ENCODE results near the gene METTL25.

METTL25 gene

DNA sequence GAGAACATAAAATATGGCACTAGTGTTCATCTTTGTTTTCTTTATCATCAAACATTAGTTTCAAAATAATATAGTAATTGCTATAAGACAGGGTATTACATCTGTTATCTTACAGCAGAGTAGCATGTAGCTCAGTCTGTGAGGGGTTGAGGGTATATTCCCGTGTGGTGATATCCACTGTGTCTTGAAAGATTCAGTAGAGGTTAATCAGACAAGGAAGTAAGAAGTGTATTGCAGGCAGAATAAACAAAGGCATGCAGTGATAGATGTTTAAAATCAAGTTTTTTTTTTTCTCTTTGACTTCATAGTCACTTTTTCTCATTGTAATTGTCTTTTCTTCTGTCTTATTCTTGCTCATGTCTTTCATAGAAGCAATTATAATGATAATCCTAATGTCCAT is 48.3 kb downstream of the METTL25 start:
- TF ChIP-seq, protein P1, sequence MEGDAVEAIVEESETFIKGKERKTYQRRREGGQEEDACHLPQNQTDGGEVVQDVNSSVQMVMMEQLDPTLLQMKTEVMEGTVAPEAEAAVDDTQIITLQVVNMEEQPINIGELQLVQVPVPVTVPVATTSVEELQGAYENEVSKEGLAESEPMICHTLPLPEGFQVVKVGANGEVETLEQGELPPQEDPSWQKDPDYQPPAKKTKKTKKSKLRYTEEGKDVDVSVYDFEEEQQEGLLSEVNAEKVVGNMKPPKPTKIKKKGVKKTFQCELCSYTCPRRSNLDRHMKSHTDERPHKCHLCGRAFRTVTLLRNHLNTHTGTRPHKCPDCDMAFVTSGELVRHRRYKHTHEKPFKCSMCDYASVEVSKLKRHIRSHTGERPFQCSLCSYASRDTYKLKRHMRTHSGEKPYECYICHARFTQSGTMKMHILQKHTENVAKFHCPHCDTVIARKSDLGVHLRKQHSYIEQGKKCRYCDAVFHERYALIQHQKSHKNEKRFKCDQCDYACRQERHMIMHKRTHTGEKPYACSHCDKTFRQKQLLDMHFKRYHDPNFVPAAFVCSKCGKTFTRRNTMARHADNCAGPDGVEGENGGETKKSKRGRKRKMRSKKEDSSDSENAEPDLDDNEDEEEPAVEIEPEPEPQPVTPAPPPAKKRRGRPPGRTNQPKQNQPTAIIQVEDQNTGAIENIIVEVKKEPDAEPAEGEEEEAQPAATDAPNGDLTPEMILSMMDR (IDR thresholded peaks at IDR 0.05; ENCODE audit: insufficient read depth, missing control alignments) = no peak
- no peak for DNase-seq (ENCODE audit: insufficient read length, low spot score)
- peak; percentile 6 for FAIRE-seq

DNA sequence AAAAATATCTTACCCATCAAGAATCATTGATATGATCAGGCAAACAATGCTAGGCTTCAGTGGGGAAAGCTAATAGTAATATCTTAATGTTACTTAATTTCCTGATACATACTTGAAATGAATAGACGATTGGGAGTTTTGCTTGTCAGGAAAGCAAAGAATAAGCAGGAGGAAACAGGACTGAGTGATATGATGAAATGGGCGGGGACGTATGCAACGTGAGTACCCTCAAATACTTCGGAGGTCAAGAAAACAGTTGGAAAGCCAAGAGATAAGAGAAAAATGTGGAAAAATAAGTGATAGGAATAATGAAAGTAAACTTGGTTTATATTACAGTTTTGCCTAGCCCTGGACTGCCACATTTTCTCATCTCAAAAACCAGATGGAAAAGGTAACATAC is 49.2 kb downstream of the METTL25 start:
- TF ChIP-seq, protein P1 (IDR thresholded peaks at IDR 0.05; ENCODE audit: insufficient read depth, missing control alignments) = no peak
- FAIRE-seq = no peak
- DNase-seq (ENCODE audit: insufficient read length, low spot score) = no peak

DNA sequence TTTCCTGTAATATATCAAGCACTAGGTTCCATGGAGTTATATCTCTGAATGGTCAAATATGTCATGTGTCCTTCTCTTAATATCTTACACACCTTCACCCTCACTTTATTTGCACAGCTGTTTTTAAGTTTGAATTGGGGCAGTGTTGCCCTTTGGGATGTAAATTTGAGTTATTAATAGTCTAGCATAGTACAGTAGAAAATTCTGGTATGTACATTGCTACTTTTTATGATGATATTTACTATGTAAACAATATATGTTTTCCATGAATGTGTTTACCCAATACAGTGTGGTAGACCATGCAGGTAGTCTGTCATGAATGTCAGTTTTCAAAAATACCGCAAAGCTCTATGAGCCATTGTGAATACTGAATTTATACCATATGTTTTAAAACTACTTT is 50.5 kb downstream of the METTL25 start:
- TF ChIP-seq, protein P1 (IDR thresholded peaks at IDR 0.05; ENCODE audit: insufficient read depth, missing control alignments) = no peak
- DNase-seq (ENCODE audit: insufficient read length, low spot score) (no peak), FAIRE-seq (no peak)

DNA sequence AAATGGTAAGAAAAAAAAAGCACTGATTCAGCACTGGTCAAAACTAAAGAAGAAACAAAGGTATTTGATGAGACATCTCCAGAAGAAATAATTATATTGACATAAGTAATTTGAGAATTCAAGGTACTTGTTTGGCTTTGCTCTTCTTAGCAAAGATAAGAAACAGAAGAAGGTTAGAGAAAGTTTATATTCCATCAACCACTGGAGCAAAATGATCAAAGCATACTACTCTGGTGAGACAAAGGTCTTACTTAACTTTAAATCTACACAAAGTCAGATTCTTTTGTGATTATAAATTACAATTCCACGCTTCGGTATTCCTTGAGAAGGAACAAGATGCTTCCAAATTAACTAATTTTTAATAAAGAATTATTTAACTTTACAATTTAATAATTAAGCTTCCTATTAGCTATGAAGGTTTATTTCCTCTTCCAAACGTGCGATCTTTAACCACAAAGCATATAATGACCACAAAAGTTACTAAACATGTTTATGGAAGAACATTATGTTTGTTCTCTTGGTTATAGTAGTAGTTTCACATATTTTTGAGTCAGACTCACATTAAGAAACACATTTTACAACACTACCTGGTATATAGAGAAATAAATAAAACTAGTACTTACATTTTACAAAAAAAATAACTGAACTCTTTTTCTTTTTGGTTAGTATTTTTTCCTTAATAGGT is 53.4 kb downstream of the METTL25 start:
- DNase-seq (ENCODE audit: insufficient read length, low spot score) (no peak), FAIRE-seq (no peak)
- TF ChIP-seq, protein P1 (IDR thresholded peaks at IDR 0.05; ENCODE audit: insufficient read depth, missing control alignments) = no peak

DNA sequence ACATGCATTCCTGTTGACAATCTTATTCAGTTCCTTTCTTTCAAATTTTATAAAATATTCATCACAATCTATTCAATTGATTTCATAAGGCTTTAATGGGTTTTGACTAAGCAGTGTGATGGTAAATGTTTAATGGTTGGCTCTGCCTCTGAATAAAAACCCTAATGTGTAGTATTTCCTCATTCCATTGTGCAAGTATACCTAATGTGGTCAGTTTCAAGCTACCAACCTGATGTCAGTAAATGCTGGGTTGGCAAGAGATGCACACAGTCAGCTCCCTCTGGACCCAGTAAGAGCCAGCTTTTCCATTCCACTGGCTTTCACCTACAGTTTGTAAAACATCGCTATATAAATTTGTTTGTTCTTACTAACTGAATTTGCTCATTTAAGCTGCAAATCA is 53.9 kb downstream of the METTL25 start:
- TF ChIP-seq, protein P1 (IDR thresholded peaks at IDR 0.05; ENCODE audit: insufficient read depth, missing control alignments) = no peak
- DNase-seq (ENCODE audit: insufficient read length, low spot score) (no peak), FAIRE-seq (no peak)

DNA sequence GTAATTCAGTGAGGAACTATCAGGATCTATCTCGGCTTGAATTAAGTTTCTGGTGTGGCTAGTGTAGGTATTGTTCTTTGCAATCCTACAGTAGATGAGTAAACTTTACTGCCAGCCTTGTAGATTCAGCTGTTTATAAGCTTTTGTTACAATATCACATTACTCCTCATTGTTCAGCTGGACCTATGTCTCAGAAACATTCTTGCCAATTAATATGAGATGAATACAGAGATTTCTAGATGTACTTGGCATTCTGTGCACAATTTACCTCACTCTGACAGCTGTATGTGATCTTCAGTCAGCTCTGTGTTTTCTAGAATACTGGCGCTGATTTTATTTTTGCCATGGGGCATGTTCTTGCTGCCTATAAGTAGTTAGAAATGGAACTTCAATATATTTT is 55.7 kb downstream of the METTL25 start:
- FAIRE-seq = no peak
- TF ChIP-seq, protein P1 (IDR thresholded peaks at IDR 0.05; ENCODE audit: insufficient read depth, missing control alignments) = no peak
- no peak for DNase-seq (ENCODE audit: insufficient read length, low spot score)

DNA sequence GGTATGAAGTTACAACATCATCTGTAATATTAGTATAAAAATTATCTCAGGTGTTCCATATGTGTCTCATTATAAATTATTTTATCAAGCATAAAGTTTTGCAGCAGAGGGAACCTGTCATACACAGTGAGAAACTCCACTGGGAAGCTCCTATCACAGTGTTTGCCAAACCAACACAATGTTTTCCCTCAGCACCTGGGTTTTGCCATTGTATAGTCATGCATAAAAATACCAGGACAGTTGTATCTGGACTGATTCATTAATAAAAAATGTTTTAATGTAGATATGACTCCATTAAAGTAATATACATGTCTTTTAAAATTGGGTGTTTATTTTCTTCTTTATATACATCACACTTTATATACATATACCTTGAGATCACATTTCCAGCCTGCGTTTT is 56.6 kb downstream of the METTL25 start:
- FAIRE-seq (no peak), DNase-seq (ENCODE audit: insufficient read length, low spot score) (no peak)
- TF ChIP-seq, protein P1 (IDR thresholded peaks at IDR 0.05; ENCODE audit: insufficient read depth, missing control alignments) = no peak

All from D721Med (cell line).